C4-2B (cell line): ENCODE data around the gene NOCT.
"Not testable (repeated sequence)": the region's sequence is repeated elsewhere in the genome, so short reads cannot be mapped to it uniquely, and the experiment has no call there.

Experiments
- ZFX ChIP-seq: fragments of 450-650 bp; IDR thresholded peaks from 2 replicates; pipeline ENCODE4 v1.6.1; 2017
- TF ChIP-seq, protein P1 (sequence below): fragments of 450-650 bp; conservative IDR thresholded peaks from 2 replicates; pipeline ENCODE4 v1.5.1; 2017; ENCODE audit warnings: mild to moderate bottlenecking

DNA sequence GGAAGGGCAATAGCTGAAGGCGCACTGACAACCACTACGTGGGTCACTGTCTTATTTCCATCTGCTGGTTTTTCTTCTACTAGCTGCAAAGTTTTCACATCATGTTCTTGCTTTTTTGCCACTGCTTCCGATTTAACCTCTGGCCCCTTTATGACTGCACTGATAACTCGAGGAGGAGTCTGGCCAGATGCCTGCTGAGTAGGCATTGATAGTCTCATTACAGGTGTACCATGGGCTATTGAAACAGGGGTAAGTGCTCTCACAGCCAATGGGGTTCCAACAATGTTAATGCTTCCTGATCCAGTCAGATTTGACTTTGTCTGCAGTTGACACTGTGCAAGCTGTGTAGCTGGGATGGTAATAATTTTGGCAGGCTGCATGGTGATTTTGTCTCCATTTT is 43.4 kb downstream of the NOCT start:
- TF ChIP-seq, protein P1, sequence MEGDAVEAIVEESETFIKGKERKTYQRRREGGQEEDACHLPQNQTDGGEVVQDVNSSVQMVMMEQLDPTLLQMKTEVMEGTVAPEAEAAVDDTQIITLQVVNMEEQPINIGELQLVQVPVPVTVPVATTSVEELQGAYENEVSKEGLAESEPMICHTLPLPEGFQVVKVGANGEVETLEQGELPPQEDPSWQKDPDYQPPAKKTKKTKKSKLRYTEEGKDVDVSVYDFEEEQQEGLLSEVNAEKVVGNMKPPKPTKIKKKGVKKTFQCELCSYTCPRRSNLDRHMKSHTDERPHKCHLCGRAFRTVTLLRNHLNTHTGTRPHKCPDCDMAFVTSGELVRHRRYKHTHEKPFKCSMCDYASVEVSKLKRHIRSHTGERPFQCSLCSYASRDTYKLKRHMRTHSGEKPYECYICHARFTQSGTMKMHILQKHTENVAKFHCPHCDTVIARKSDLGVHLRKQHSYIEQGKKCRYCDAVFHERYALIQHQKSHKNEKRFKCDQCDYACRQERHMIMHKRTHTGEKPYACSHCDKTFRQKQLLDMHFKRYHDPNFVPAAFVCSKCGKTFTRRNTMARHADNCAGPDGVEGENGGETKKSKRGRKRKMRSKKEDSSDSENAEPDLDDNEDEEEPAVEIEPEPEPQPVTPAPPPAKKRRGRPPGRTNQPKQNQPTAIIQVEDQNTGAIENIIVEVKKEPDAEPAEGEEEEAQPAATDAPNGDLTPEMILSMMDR, result not testable (repeated sequence)
- not testable (repeated sequence) for TF ChIP-seq ZFX
